ENCODE results near the gene SULF2. TPM values are rescaled to one million over a fixed set of nuclear protein-coding genes. Genes with fewer than 3 reads are reported as not detected.

The SULF2 gene
- total RNA-seq, 1 experiment from 2014 or later: 13.0 TPM

GRCh38 chr20:47631078-47631477 lies 154.2 kb downstream of the SULF2 start:
- TF ChIP-seq, protein P1, sequence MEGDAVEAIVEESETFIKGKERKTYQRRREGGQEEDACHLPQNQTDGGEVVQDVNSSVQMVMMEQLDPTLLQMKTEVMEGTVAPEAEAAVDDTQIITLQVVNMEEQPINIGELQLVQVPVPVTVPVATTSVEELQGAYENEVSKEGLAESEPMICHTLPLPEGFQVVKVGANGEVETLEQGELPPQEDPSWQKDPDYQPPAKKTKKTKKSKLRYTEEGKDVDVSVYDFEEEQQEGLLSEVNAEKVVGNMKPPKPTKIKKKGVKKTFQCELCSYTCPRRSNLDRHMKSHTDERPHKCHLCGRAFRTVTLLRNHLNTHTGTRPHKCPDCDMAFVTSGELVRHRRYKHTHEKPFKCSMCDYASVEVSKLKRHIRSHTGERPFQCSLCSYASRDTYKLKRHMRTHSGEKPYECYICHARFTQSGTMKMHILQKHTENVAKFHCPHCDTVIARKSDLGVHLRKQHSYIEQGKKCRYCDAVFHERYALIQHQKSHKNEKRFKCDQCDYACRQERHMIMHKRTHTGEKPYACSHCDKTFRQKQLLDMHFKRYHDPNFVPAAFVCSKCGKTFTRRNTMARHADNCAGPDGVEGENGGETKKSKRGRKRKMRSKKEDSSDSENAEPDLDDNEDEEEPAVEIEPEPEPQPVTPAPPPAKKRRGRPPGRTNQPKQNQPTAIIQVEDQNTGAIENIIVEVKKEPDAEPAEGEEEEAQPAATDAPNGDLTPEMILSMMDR (IDR thresholded peaks at IDR 0.05 in 2 of 3, conservative IDR thresholded peaks at IDR 0.05 in 1 of 3; ENCODE audit: borderline replicate concordance in 1 of 3, insufficient read depth in 1 of 3, low read depth in 2 of 3, low read length in 2 of 3): no peak
- TF ChIP-seq SIN3A (IDR thresholded peaks at IDR 0.05; ENCODE audit: low read depth) (no peak), SP1 (IDR thresholded peaks at IDR 0.05; ENCODE audit: low read depth) (no peak), EZH2 (IDR thresholded peaks at IDR 0.05) (no peak), EZH2phosphoT487 (IDR thresholded peaks at IDR 0.05; ENCODE audit: borderline replicate concordance) (no peak), CEBPB (IDR thresholded peaks at IDR 0.05; ENCODE audit: low read depth) (no peak), EGR1 (IDR thresholded peaks at IDR 0.05; ENCODE audit: low read depth) (no peak), ZNF274 (IDR thresholded peaks at IDR 0.05; ENCODE audit: low read depth, low read length) (no peak), ZBTB33 (IDR thresholded peaks at IDR 0.05; ENCODE audit: extremely low read depth, insufficient replicate concordance, low read length) (no peak), SRF (IDR thresholded peaks at IDR 0.05; ENCODE audit: low read depth) (no peak), REST (IDR thresholded peaks at IDR 0.05; ENCODE audit: low read depth) (no peak), TCF7L2 (IDR thresholded peaks at IDR 0.05; ENCODE audit: borderline replicate concordance, extremely low read depth, insufficient read depth, insufficient read length) (no peak), CBX3 (IDR thresholded peaks at IDR 0.05; ENCODE audit: low read depth) (no peak), MAX (IDR thresholded peaks at IDR 0.05) (no peak), POLR2AphosphoS5 (IDR thresholded peaks at IDR 0.05; ENCODE audit: low read depth, low read length) (no peak), RAD21 (IDR thresholded peaks at IDR 0.05; ENCODE audit: low read depth) (no peak), YY1 (IDR thresholded peaks at IDR 0.05; ENCODE audit: extremely low read depth, insufficient replicate concordance, low read depth, low read length) (no peak), FOSL1 (IDR thresholded peaks at IDR 0.05; ENCODE audit: low read depth) (no peak), JUND (IDR thresholded peaks at IDR 0.05) (no peak)
- TF ChIP-seq, protein P2, sequence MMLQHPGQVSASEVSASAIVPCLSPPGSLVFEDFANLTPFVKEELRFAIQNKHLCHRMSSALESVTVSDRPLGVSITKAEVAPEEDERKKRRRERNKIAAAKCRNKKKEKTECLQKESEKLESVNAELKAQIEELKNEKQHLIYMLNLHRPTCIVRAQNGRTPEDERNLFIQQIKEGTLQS (IDR thresholded peaks at IDR 0.05): no peak
- POLR2A ChIA-PET: no interaction called here
- ATAC-seq (no peak), DNase-seq (ENCODE audit: low read depth, low spot score) (no peak)
- no peaks in the 10 kb centered on the region for H3K9me3 ChIP-seq (ENCODE audit: control insufficient read depth in 1 of 2, insufficient read depth in 1 of 2, low read depth in 1 of 2, low read length in 2 of 2)
- H3K4me2 ChIP-seq (ENCODE audit: low read length): no peak overlapping the region
- H3K4me1 ChIP-seq (ENCODE audit: control insufficient read depth in 1 of 2, insufficient read depth in 2 of 2, low read length in 2 of 2): no peaks in the 10 kb centered on the region
- no peak overlapping the region for H3K4me3 ChIP-seq (replicated peaks in 1 of 2; ENCODE audit: low read depth in 1 of 2, low read length in 2 of 2)
- no peaks in the 10 kb centered on the region for H3K9me2 ChIP-seq (ENCODE audit: insufficient read depth)
- H3K27ac ChIP-seq (ENCODE audit: low read depth, low read length): no peak overlapping the region
- H3K79me2 ChIP-seq (ENCODE audit: insufficient read depth, low read length): no peaks in the 10 kb centered on the region
- H3K36me3 ChIP-seq (ENCODE audit: control insufficient read depth in 1 of 2, insufficient read depth in 2 of 2, low read length in 2 of 2): peaks cover 0 to 11% of the 10 kb centered on the region in 2 experiments; a peak in 2 of 4 replicates
- no peak overlapping the region for H2AFZ ChIP-seq (ENCODE audit: low read depth, low read length, poor library complexity, severe bottlenecking)
- BruUV-seq (replicated peaks): no TSS peak
- H3K9ac ChIP-seq (ENCODE audit: low read length): no peak overlapping the region
- RAD21 ChIA-PET (ENCODE audit: low non-redundant PET in 1 of 2, low total read pairs in 2 of 2, uncharacterized antibody in 2 of 2, unreplicated experiment in 2 of 2): no interaction called here
- CTCF ChIA-PET: interaction anchor here (1.6 kb wide), 1 partner anchor 10 kb away, joined by 5 read pairs; no protein-coding TSS in a partner anchor
- intact Hi-C loops (cut with micrococcal nuclease): no loop called here
- no peaks in the 10 kb centered on the region for H4K20me1 ChIP-seq (ENCODE audit: insufficient read depth)
- H3K27me3 ChIP-seq (ENCODE audit: insufficient read depth, low read length): no peaks in the 10 kb centered on the region
